ENCODE results near the gene MYPOP. TPM values are rescaled to one million over a fixed set of nuclear protein-coding genes. Genes with fewer than 3 reads are reported as not detected.

Gene MYPOP
- total and polyA plus RNA-seq, 2 of the 13 experiments (the other 11 are each of a cell fraction or from before 2014, with no cell fraction given), result 2.3 to 2.7 TPM

- TF ChIP-seq ZBTB25 (CRISPR knock-in tag; IDR thresholded peaks at IDR 0.05) (peak; percentile 41; the same call in 1 of the 2 replicates), NCOA2 (CRISPR knock-in tag; IDR thresholded peaks at IDR 0.05) (peak; percentile 16; the same call in 1 of the 2 replicates), NFYC (CRISPR knock-in tag; IDR thresholded peaks at IDR 0.05) (0 out of 2 replicates have a peak, but pooled peaks have one; percentile 36), BCL6 (CRISPR knock-in tag; IDR thresholded peaks at IDR 0.05) (0 out of 2 replicates have a peak, but pooled peaks have one; percentile 36), SP5 (CRISPR knock-in tag; IDR thresholded peaks at IDR 0.05; ENCODE audit: borderline replicate concordance, low read depth) (no peak; the same call in 1 of the 2 replicates), ZNF205 (CRISPR knock-in tag; IDR thresholded peaks at IDR 0.05) (0 out of 2 replicates have a peak, but pooled peaks have one; percentile 24), DNMT3B (CRISPR knock-in tag; conservative IDR thresholded peaks at IDR 0.05) (0 out of 2 replicates have a peak, but pooled peaks have one; percentile 28), FOSL1 (CRISPR knock-in tag; IDR thresholded peaks at IDR 0.05; ENCODE audit: borderline replicate concordance) (no peak), RORA (CRISPR knock-in tag; IDR thresholded peaks at IDR 0.05) (no peak), BORCS8-MEF2B (CRISPR knock-in tag; IDR thresholded peaks at IDR 0.05) (0 out of 2 replicates have a peak, but pooled peaks have one; percentile 51), ZNF781 (CRISPR knock-in tag; IDR thresholded peaks at IDR 0.05; ENCODE audit: borderline replicate concordance, not compliant biosample characterization) (peak; percentile 19), ZNF225 (CRISPR knock-in tag; IDR thresholded peaks at IDR 0.05) (no peak), ZFX (CRISPR knock-in tag; IDR thresholded peaks at IDR 0.05; ENCODE audit: low read depth) (peak; percentile 74), FOXJ3 (CRISPR knock-in tag; IDR thresholded peaks at IDR 0.05; ENCODE audit: borderline replicate concordance) (peak; percentile 76), ZGPAT (CRISPR knock-in tag; IDR thresholded peaks at IDR 0.05) (0 out of 2 replicates have a peak, but pooled peaks have one; percentile 27), HNF4A (CRISPR knock-in tag; IDR thresholded peaks at IDR 0.05) (peak; percentile 81), ZMAT3 (CRISPR knock-in tag; conservative IDR thresholded peaks at IDR 0.05) (0 out of 2 replicates have a peak, but pooled peaks have one; percentile 54), PHF8 (CRISPR knock-in tag; IDR thresholded peaks at IDR 0.05) (peak; percentile 44), MXD4 (CRISPR knock-in tag; IDR thresholded peaks at IDR 0.05) (0 out of 2 replicates have a peak, but pooled peaks have one; percentile 33), CHCHD3 (CRISPR knock-in tag; IDR thresholded peaks at IDR 0.05) (no peak), RNF2 (conservative IDR thresholded peaks at IDR 0.05; ENCODE audit: low read depth) (no peak), NFIC (IDR thresholded peaks at IDR 0.05; ENCODE audit: low read length) (no peak), TAF1 (CRISPR knock-in tag; IDR thresholded peaks at IDR 0.05) (peak; percentile 29; the same call in 1 of the 2 replicates)
- TF ChIP-seq, protein P1, sequence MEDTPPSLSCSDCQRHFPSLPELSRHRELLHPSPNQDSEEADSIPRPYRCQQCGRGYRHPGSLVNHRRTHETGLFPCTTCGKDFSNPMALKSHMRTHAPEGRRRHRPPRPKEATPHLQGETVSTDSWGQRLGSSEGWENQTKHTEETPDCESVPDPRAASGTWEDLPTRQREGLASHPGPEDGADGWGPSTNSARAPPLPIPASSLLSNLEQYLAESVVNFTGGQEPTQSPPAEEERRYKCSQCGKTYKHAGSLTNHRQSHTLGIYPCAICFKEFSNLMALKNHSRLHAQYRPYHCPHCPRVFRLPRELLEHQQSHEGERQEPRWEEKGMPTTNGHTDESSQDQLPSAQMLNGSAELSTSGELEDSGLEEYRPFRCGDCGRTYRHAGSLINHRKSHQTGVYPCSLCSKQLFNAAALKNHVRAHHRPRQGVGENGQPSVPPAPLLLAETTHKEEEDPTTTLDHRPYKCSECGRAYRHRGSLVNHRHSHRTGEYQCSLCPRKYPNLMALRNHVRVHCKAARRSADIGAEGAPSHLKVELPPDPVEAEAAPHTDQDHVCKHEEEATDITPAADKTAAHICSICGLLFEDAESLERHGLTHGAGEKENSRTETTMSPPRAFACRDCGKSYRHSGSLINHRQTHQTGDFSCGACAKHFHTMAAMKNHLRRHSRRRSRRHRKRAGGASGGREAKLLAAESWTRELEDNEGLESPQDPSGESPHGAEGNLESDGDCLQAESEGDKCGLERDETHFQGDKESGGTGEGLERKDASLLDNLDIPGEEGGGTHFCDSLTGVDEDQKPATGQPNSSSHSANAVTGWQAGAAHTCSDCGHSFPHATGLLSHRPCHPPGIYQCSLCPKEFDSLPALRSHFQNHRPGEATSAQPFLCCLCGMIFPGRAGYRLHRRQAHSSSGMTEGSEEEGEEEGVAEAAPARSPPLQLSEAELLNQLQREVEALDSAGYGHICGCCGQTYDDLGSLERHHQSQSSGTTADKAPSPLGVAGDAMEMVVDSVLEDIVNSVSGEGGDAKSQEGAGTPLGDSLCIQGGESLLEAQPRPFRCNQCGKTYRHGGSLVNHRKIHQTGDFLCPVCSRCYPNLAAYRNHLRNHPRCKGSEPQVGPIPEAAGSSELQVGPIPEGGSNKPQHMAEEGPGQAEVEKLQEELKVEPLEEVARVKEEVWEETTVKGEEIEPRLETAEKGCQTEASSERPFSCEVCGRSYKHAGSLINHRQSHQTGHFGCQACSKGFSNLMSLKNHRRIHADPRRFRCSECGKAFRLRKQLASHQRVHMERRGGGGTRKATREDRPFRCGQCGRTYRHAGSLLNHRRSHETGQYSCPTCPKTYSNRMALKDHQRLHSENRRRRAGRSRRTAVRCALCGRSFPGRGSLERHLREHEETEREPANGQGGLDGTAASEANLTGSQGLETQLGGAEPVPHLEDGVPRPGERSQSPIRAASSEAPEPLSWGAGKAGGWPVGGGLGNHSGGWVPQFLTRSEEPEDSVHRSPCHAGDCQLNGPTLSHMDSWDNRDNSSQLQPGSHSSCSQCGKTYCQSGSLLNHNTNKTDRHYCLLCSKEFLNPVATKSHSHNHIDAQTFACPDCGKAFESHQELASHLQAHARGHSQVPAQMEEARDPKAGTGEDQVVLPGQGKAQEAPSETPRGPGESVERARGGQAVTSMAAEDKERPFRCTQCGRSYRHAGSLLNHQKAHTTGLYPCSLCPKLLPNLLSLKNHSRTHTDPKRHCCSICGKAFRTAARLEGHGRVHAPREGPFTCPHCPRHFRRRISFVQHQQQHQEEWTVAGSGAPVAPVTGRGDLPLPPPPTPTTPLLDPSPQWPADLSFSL (CRISPR knock-in tag; IDR thresholded peaks at IDR 0.05), result no peak
These were observed 6.9 kb downstream of the MYPOP start (continued) for GRCh38 chr19:45895519-45895972.
